HepG2 (cell line): Measurements from ENCODE around the gene PXMP4. TPM values are rescaled to one million over a fixed set of nuclear protein-coding genes. Genes with fewer than 3 reads are reported as not detected.

Source experiments
- ARID3A ChIP-seq: IDR thresholded peaks from 2 replicates; pipeline ENCODE4 v1.6.1; 2012; ENCODE audit warnings: low read depth, low read length, improper control_type of control experiment
- BATF2 ChIP-seq: sonication (generic); formaldehyde crosslinking; IDR thresholded peaks from 2 replicates; pipeline ENCODE4 v1.8.0; 2022; ENCODE audit warnings: mild to moderate bottlenecking, missing genetic modification reagents, moderate library complexity
- DMAP1 ChIP-seq: IDR thresholded peaks from 2 replicates; pipeline ENCODE4 v1.6.1; 2016
- DRAP1 ChIP-seq: IDR thresholded peaks from 2 replicates; pipeline ENCODE4 v1.6.1; 2016; ENCODE audit warnings: missing genetic modification reagents, missing compliant biosample characterization
- FOXJ3 ChIP-seq: sonication (generic); formaldehyde crosslinking; IDR thresholded peaks from 2 replicates; pipeline ENCODE4 v1.4.0; 2020; ENCODE audit warnings: missing genetic modification reagents, mild to moderate bottlenecking, borderline replicate concordance
- GPN1 ChIP-seq: sonication (generic); formaldehyde crosslinking; IDR thresholded peaks from 2 replicates; pipeline ENCODE4 v1.5.1; 2020; ENCODE audit warnings: missing genetic modification reagents, borderline replicate concordance
- HNF4G ChIP-seq, 2 experiments: sonication (generic) in 1 of 2; formaldehyde crosslinking in 1 of 2; IDR thresholded peaks; 2 replicates each; pipeline versions ENCODE4 v1.4.0 to v1.6.1; 2011 to 2020; ENCODE audit warnings: borderline replicate concordance in 2 of 2, low read depth in 2 of 2, mild to moderate bottlenecking in 2 of 2, low read length in 1 of 2, missing genetic modification reagents in 1 of 2, moderate library complexity in 1 of 2
- HNRNPL ChIP-seq: fragments of 200-400 bp; formaldehyde crosslinking; IDR thresholded peaks from 2 replicates; pipeline ENCODE4 v1.6.1; 2017; ENCODE audit warnings: mild to moderate bottlenecking, low read depth, low read length
- KAT8 ChIP-seq: IDR thresholded peaks from 2 replicates; pipeline ENCODE4 v1.6.1; 2016; ENCODE audit warnings: missing genetic modification reagents, missing compliant biosample characterization
- KLF15 ChIP-seq: sonication (generic); formaldehyde crosslinking; IDR thresholded peaks from 2 replicates; pipeline ENCODE4 v1.8.1; 2023; ENCODE audit warnings: borderline replicate concordance, mild to moderate bottlenecking, inconsistent platforms, missing genetic modification reagents, mixed read lengths
- MAZ ChIP-seq, 2 experiments: sonication (generic) in 1 of 2; formaldehyde crosslinking in 1 of 2; IDR thresholded peaks; 2 replicates each; pipeline versions ENCODE4 v1.5.0 to v1.6.1; 2012 to 2020; ENCODE audit warnings: low read depth in 2 of 2, mild to moderate bottlenecking in 2 of 2, borderline replicate concordance in 1 of 2, improper control_type of control experiment in 1 of 2, low read length in 1 of 2, missing genetic modification reagents in 1 of 2, moderate library complexity in 1 of 2
- SKI ChIP-seq: fragments of 450-650 bp; IDR thresholded peaks from one replicate; pipeline ENCODE4 v1.6.1; 2018; ENCODE audit warnings: mild to moderate bottlenecking; ENCODE audit not compliant: partially characterized antibody
- SNAPC2 ChIP-seq: sonication (generic); formaldehyde crosslinking; IDR thresholded peaks from 2 replicates; pipeline ENCODE4 v1.8.1; 2022; ENCODE audit warnings: mild to moderate bottlenecking, missing genetic modification reagents
- TFDP2 ChIP-seq: sonication (generic); formaldehyde crosslinking; IDR thresholded peaks from 2 replicates; pipeline ENCODE4 v1.4.0; 2020; ENCODE audit warnings: missing genetic modification reagents
- THRA ChIP-seq: sonication (generic); formaldehyde crosslinking; IDR thresholded peaks from 2 replicates; pipeline ENCODE4 v1.4.0; 2020; ENCODE audit warnings: missing genetic modification reagents, borderline replicate concordance
- ZFP37 ChIP-seq: sonication (generic); formaldehyde crosslinking; IDR thresholded peaks from 2 replicates; pipeline ENCODE4 v1.4.0; 2020; ENCODE audit warnings: missing genetic modification reagents, borderline replicate concordance
- ZNF713 ChIP-seq: sonication (generic); formaldehyde crosslinking; IDR thresholded peaks from 2 replicates; pipeline ENCODE4 v1.4.0; 2020; ENCODE audit warnings: mild to moderate bottlenecking, missing genetic modification reagents
- polyA plus RNA-seq, 8 experiments: library from polyadenylated mRNA; depleted of rRNA in 3 of 8; stranded (reverse) in 7 of 8; unstranded in 1 of 8; fragments of >200 nt; fragmentation: Illumina TruSeq in 4 of 8; extraction: Trizol in 4 of 8; gene quantifications; 2 replicates each; pipeline versions ENCODE4 v1.2.1 to v1.2.3, GENCODE V29; 2011 to 2016; ENCODE audit warnings: low read depth in 4 of 8, missing spikeins in 1 of 8, mixed read lengths in 1 of 8; ENCODE audit not compliant: insufficient read depth in 1 of 8
- total RNA-seq, 5 experiments: library from RNA; depleted of rRNA; stranded (reverse); fragments of >200 nt; fragmentation: Illumina TruSeq; extraction: Trizol; gene quantifications; 2 replicates each; pipeline ENCODE4 v1.2.3, GENCODE V29; 2016; ENCODE audit warnings: low read depth in 1 of 5

The PXMP4 gene
- total and polyA plus RNA-seq, 2 of the 13 experiments (the other 11 are each of a cell fraction or from before 2014, with no cell fraction given) = not detected

GRCh38 chr20:33733654-33734576, 13.8 kb upstream of the PXMP4 start (continued):
- no peak for TF ChIP-seq BATF2 (CRISPR knock-in tag)
- TF ChIP-seq HNRNPL = no peak
- TF ChIP-seq ZNF713 (CRISPR knock-in tag) = no peak
- TF ChIP-seq ARID3A = peak; percentile 63
- no peak for TF ChIP-seq SNAPC2 (CRISPR knock-in tag)
- peak; percentile 71; the same call in 1 of the 2 replicates for TF ChIP-seq DRAP1
- no peak for TF ChIP-seq KLF15 (CRISPR knock-in tag)
- peak; percentile 50; the same call in 1 of the 2 replicates for TF ChIP-seq TFDP2 (CRISPR knock-in tag)
- TF ChIP-seq KAT8 = peak; percentile 86
- TF ChIP-seq SKI = peak; percentile 75
- no peak for TF ChIP-seq GPN1
- TF ChIP-seq HNF4G (IDR thresholded peaks at IDR 0.05; ENCODE audit: borderline replicate concordance, low read depth, low read length) = peak; percentile 49; the same call in 1 of the 2 replicates
- TF ChIP-seq HNF4G (CRISPR knock-in tag; IDR thresholded peaks at IDR 0.05; ENCODE audit: borderline replicate concordance, low read depth) = no peak
- TF ChIP-seq THRA (CRISPR knock-in tag) = peak; percentile 83; the same call in 1 of the 2 replicates
- no peak for TF ChIP-seq FOXJ3 (CRISPR knock-in tag)
- TF ChIP-seq DMAP1 (CRISPR knock-in tag) = peak; percentile 69; the same call in 1 of the 2 replicates
- no peak for TF ChIP-seq MAZ (IDR thresholded peaks at IDR 0.05; ENCODE audit: borderline replicate concordance, low read depth, low read length)
- TF ChIP-seq MAZ (CRISPR knock-in tag; IDR thresholded peaks at IDR 0.05; ENCODE audit: low read depth) = peak; percentile 65; the same call in 1 of the 2 replicates
- TF ChIP-seq ZFP37 = no peak
